DMS79 (cell line): Measurements from ENCODE around the gene GART.
"Not testable (repeated sequence)": the region's sequence is repeated elsewhere in the genome, so short reads cannot be mapped to it uniquely, and the experiment has no call there.

Source experiments
- DNase-seq: peaks from one replicate; lab custom pipeline; 2025; lab: John Stamatoyannopoulos, UW

The GART gene

GRCh38 chr21:33469183-33469582 lies 72.7 kb downstream of the GART start:
- DNase-seq: not testable (repeated sequence)

- DNase-seq: no peak
These were observed 80.2 kb downstream of the GART start for GRCh38 chr21:33461538-33462250.

GRCh38 chr21:33458861-33459260 lies 83.1 kb downstream of the GART start:
- no peak for DNase-seq

GRCh38 chr21:33455686-33456446 lies 86.1 kb downstream of the GART start:
- no peak for DNase-seq
